Endothelial cell of umbilical vein (primary cell): ENCODE results near the gene LPAR1. TPM values are rescaled to one million over a fixed set of nuclear protein-coding genes. Genes with fewer than 3 reads are reported as not detected.

Source experiments
- BruUV-seq: library from RNA; stranded (reverse); fragments of 400-500 nt; replicated peaks from 2 replicates; lab custom pipeline; 2021; lab: Mats Ljungman, UMichigan
- CTCF ChIA-PET: fragments of 300-600, 350-600 bp; sonication (Branson Sonifier 250); formaldehyde crosslinking; loops from one replicate; lab custom pipeline; 2021; ENCODE audit warnings: antibody characterized with exemption, inconsistent platforms; lab: Charles Lee
- POLR2A ChIA-PET: fragments of 300-600, 350-600 bp; sonication (Branson Sonifier 250); formaldehyde crosslinking; loops from one replicate; lab custom pipeline; 2021; ENCODE audit warnings: antibody characterized with exemption, inconsistent platforms; lab: Charles Lee
- DNase-seq: peaks from one replicate; pipeline ENCODE4 v3.0.0-alpha.2; 2011; ENCODE audit warnings: low read depth, low spot score
- FAIRE-seq: peaks from 2 replicates; lab custom pipeline; 2011; peaks lifted over from hg19 to GRCh38; lab: Jason Lieb, UNC
- H2AFZ ChIP-seq: 2 replicates; pipeline ENCODE4 v1.6.0; 2012; ENCODE audit warnings: low read depth, low read length, control low read depth, inconsistent platforms
- H3K27ac ChIP-seq: 2 replicates; pipeline ENCODE4 v1.5.1; 2011; ENCODE audit warnings: low read depth, mild to moderate bottlenecking, control low read depth, low read length, moderate library complexity; ENCODE audit not compliant: insufficient read depth
- H3K27me3 ChIP-seq, 2 experiments: 2 replicates each; pipeline versions ENCODE4 v1.6.0 to v1.6.1; 2011; ENCODE audit warnings: low read length in 2 of 2, mixed read lengths in 1 of 2; ENCODE audit not compliant: control insufficient read depth in 2 of 2, insufficient read depth in 2 of 2
- H3K36me3 ChIP-seq, 2 experiments: 2 replicates in 1 of 2; 3 replicates in 1 of 2; pipeline ENCODE4 v1.5.1; 2011; ENCODE audit warnings: low read length in 2 of 2, mild to moderate bottlenecking in 1 of 2, moderate library complexity in 1 of 2; ENCODE audit not compliant: control insufficient read depth in 2 of 2, insufficient read depth in 2 of 2; ENCODE audit errors: extremely low read depth in 1 of 2
- H3K4me1 ChIP-seq: 3 replicates; pipeline ENCODE4 v1.5.1; 2011; ENCODE audit warnings: mild to moderate bottlenecking, low read length; ENCODE audit not compliant: control insufficient read depth, insufficient read depth; ENCODE audit errors: extremely low read depth
- H3K4me2 ChIP-seq: 2 replicates; pipeline ENCODE4 v1.6.1; 2011; ENCODE audit warnings: low read length, control low read depth, mixed read lengths; ENCODE audit not compliant: insufficient read depth
- H3K4me3 ChIP-seq, 3 experiments: fragments of 200-600 bp in 1 of 3; sonication (generic), shearing (Covaris generic) in 1 of 3; replicated peaks in 1 of 3; 2 replicates each; pipeline ENCODE4 v1.5.1; 2011 to 2016; ENCODE audit warnings: control low read depth in 3 of 3, low read length in 3 of 3, mild to moderate bottlenecking in 2 of 3, inconsistent platforms in 1 of 3, low read depth in 1 of 3, moderate library complexity in 1 of 3; ENCODE audit not compliant: insufficient read depth in 1 of 3
- H3K79me2 ChIP-seq: 2 replicates; pipeline ENCODE4 v1.6.0; 2012; ENCODE audit warnings: low read length, inconsistent platforms; ENCODE audit not compliant: control insufficient read depth, insufficient read depth
- H3K9ac ChIP-seq: replicated peaks from 2 replicates; pipeline ENCODE3; 2011; ENCODE audit warnings: low read length, control low read depth; ENCODE audit not compliant: insufficient read depth; ENCODE audit errors: extremely low read depth
- H3K9me1 ChIP-seq: replicated peaks from 3 replicates; pipeline ENCODE4 v1.6.0; 2011; ENCODE audit warnings: mild to moderate bottlenecking, low read length; ENCODE audit not compliant: control insufficient read depth, insufficient read depth; ENCODE audit errors: extremely low read depth
- H3K9me3 ChIP-seq: replicated peaks from 2 replicates; pipeline ENCODE4 v1.5.1; 2012; ENCODE audit warnings: low read length, inconsistent platforms; ENCODE audit not compliant: control insufficient read depth, insufficient read depth
- H4K20me1 ChIP-seq: replicated peaks from 2 replicates; pipeline ENCODE3; 2011; ENCODE audit warnings: mild to moderate bottlenecking, low read length; ENCODE audit not compliant: control insufficient read depth, insufficient read depth; ENCODE audit errors: extremely low read depth
- CTCF ChIP-seq, 2 donors: IDR thresholded peaks; 1 replicate in 1 of 2; 2 replicates in 1 of 2; pipeline ENCODE4 v1.5.1; 2011; ENCODE audit warnings: low read length in 2 of 2, mild to moderate bottlenecking in 2 of 2, moderate library complexity in 2 of 2, control low read depth in 1 of 2, inconsistent platforms in 1 of 2, low read depth in 1 of 2; ENCODE audit not compliant: insufficient read depth in 1 of 2; ENCODE audit errors: extremely low read depth in 1 of 2
- EZH2 ChIP-seq: IDR thresholded peaks from 2 replicates; pipeline ENCODE4 v1.6.1; 2012; ENCODE audit warnings: borderline replicate concordance, low read depth, mild to moderate bottlenecking, moderate library complexity, low read length, inconsistent platforms; ENCODE audit not compliant: severe bottlenecking
- FOS ChIP-seq: IDR thresholded peaks from 2 replicates; pipeline ENCODE4 v1.6.1; 2011; ENCODE audit warnings: mild to moderate bottlenecking, low read length, moderate library complexity, borderline replicate concordance; ENCODE audit not compliant: insufficient read depth
- GATA2 ChIP-seq: IDR thresholded peaks from 2 replicates; pipeline ENCODE4 v1.7.0; 2011; ENCODE audit warnings: low read depth, mild to moderate bottlenecking, moderate library complexity, mixed read lengths, low read length; ENCODE audit not compliant: insufficient read length, insufficient read depth
- JUN ChIP-seq: IDR thresholded peaks from 2 replicates; pipeline ENCODE4 v1.6.1; 2011; ENCODE audit warnings: borderline replicate concordance, low read depth; ENCODE audit not compliant: insufficient read length, insufficient read depth
- MAX ChIP-seq: IDR thresholded peaks from 2 replicates; pipeline ENCODE4 v1.6.1; 2011; ENCODE audit not compliant: insufficient read depth, insufficient read length
- MYC ChIP-seq: IDR thresholded peaks from one replicate; pipeline ENCODE4 v1.6.1; 2011; ENCODE audit warnings: mild to moderate bottlenecking, low read depth, low read length
- POLR2A ChIP-seq: IDR thresholded peaks from 2 replicates; pipeline ENCODE4 v1.6.1; 2012; ENCODE audit warnings: low read depth, mild to moderate bottlenecking, control low read depth, low read length
- POLR2AphosphoS5 ChIP-seq: IDR thresholded peaks from 2 replicates; pipeline ENCODE4 v1.6.1; 2012; ENCODE audit warnings: low read depth, mild to moderate bottlenecking, control low read depth, low read length, moderate library complexity; ENCODE audit not compliant: insufficient read depth
- dilution Hi-C: fragments of 300-500 bp; cut with MboI; formaldehyde crosslinking; loops from one replicate; pipeline ENCODE4 v1.15.0; 2019; ENCODE audit warnings: low sequenced_read_pairs; ENCODE audit not compliant: extremely low pct_ligation_motif_present
- intact Hi-C: fragments of 100-400 bp; cut with micrococcal nuclease; formaldehyde crosslinking; loops from one replicate; pipeline ENCODE4 v1.10.0; 2022
- polyA plus RNA-seq, 4 experiments: library from polyadenylated mRNA; depleted of rRNA in 3 of 4; stranded (reverse) in 3 of 4; unstranded in 1 of 4; fragments of >200 nt; gene quantifications; 2 replicates each; pipeline versions ENCODE4 v1.2.1 to v1.2.3, GENCODE V29; 2011 to 2012; ENCODE audit warnings: missing spikeins in 1 of 4
- total RNA-seq: library from RNA; stranded (reverse); gene quantifications from 2 replicates; pipeline ENCODE4 v1.2.3, GENCODE V29; 2021

The LPAR1 gene
- total and polyA plus RNA-seq, 2 donors (not counting 3 experiments of a cell fraction or from before 2014, with no cell fraction given) = 0.88 to 3.0 TPM

GRCh38 chr9:110856772-110857171 lies 181.5 kb downstream of the LPAR1 start:
- Histone ChIP-seq H3K4me3 (no peak overlapping the region), H3K27ac (no peak overlapping the region), H2AFZ (no peak overlapping the region), H3K9me1 (no peaks in the 10 kb centered on the region), H3K4me1 (no peaks in the 10 kb centered on the region), H4K20me1 (no peaks in the 10 kb centered on the region), H3K9ac (no peak overlapping the region), H3K4me2 (no peak overlapping the region), H3K9me3 (no peaks in the 10 kb centered on the region), H3K79me2 (no peaks in the 10 kb centered on the region), H3K27me3 (no peaks in the 10 kb centered on the region), H3K36me3 (no peaks in the 10 kb centered on the region)
- DNase-seq (no peak), FAIRE-seq (no peak)
- dilution Hi-C loops = no loop called here
- no peak for TF ChIP-seq JUN
- TF ChIP-seq EZH2 = no peak
- no peak for TF ChIP-seq MYC
- no peak for TF ChIP-seq GATA2
- no peak for TF ChIP-seq MAX
- TF ChIP-seq FOS = no peak
- TF ChIP-seq POLR2AphosphoS5 = no peak
- no peak for TF ChIP-seq POLR2A
- TF ChIP-seq CTCF (IDR thresholded peaks at IDR 0.05; ENCODE audit: extremely low read depth in 1 of 2, insufficient read depth in 1 of 2, low read depth in 1 of 2, low read length in 2 of 2) = no peak
- intact Hi-C loops = no loop called here
- ChIA-PET CTCF (no interaction called here), POLR2A (no interaction called here)
- BruUV-seq = no TSS peak
